Keratinocyte (primary cell): ENCODE data around the gene HINFP.

Experiments
- EZH2 ChIP-seq: IDR thresholded peaks from one replicate; pipeline ENCODE4 v1.6.1; 2012; ENCODE audit warnings: inconsistent platforms, mild to moderate bottlenecking, low read length, moderate library complexity
- TF ChIP-seq, protein P1 (sequence below), 3 experiments: IDR thresholded peaks in 1 of 3; conservative IDR thresholded peaks in 1 of 3; optimal IDR thresholded peaks in 1 of 3; 2 replicates in 2 of 3; 3 replicates in 1 of 3; pipeline versions ENCODE3 to v1.5.1; 2011; ENCODE audit warnings: low read length in 3 of 3, mild to moderate bottlenecking in 3 of 3, moderate library complexity in 2 of 3, control low read depth in 1 of 3, inconsistent platforms in 1 of 3; ENCODE audit not compliant: insufficient read depth in 2 of 3; ENCODE audit errors: extremely low read depth in 1 of 3

DNA sequence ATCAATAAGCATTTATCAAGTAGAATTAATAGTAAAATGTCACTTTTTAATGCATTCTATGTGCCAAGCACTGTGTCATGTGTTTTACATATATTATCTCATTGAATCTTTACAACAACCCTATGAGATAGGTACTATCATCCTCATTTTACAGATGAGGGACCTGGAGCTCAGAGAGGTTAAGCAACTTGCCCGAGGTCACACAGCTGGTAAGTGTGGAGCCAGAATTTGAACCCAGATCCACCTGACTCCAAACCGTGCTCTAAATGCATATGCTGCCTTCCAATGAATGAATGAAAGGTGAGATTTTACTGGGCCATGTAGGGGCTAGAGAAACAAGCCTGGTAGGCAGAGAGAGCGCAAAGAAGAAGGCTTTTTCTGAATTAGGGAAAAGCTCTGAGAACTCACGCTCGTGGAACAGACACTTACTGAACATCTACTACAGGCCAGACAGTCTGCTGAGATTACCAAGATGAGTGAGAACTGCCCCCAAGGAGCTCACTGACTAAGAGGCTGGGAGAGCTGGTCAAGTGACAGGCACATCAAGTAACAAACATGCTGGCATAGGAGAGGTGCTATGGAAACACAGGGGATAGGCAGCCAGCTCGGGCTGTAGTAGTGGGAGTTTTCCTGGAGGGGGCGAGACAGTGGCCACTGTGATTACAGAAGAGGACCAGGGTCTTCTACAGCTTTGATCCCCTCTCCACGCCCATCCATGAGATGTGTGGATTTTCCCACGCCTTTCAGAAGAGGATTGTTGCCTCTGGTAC is 31.9 kb downstream of the HINFP start:
- no peak for TF ChIP-seq EZH2
- TF ChIP-seq, protein P1, sequence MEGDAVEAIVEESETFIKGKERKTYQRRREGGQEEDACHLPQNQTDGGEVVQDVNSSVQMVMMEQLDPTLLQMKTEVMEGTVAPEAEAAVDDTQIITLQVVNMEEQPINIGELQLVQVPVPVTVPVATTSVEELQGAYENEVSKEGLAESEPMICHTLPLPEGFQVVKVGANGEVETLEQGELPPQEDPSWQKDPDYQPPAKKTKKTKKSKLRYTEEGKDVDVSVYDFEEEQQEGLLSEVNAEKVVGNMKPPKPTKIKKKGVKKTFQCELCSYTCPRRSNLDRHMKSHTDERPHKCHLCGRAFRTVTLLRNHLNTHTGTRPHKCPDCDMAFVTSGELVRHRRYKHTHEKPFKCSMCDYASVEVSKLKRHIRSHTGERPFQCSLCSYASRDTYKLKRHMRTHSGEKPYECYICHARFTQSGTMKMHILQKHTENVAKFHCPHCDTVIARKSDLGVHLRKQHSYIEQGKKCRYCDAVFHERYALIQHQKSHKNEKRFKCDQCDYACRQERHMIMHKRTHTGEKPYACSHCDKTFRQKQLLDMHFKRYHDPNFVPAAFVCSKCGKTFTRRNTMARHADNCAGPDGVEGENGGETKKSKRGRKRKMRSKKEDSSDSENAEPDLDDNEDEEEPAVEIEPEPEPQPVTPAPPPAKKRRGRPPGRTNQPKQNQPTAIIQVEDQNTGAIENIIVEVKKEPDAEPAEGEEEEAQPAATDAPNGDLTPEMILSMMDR (optimal IDR thresholded peaks at IDR 0.05 in 1 of 3, IDR thresholded peaks at IDR 0.05 in 1 of 3, conservative IDR thresholded peaks at IDR 0.05 in 1 of 3; ENCODE audit: extremely low read depth in 1 of 3, insufficient read depth in 2 of 3, low read length in 3 of 3): peak in 2 of 3 experiments; percentile 5 to 12
